ENCODE results near the gene CCDC170. TPM values are rescaled to one million over a fixed set of nuclear protein-coding genes. Genes with fewer than 3 reads are reported as not detected.

CCDC170 gene
- total and polyA plus RNA-seq, 2 of the 8 experiments (the other 6 are each of a cell fraction or from before 2014, with no cell fraction given): 0.06 to 0.09 TPM

DNA sequence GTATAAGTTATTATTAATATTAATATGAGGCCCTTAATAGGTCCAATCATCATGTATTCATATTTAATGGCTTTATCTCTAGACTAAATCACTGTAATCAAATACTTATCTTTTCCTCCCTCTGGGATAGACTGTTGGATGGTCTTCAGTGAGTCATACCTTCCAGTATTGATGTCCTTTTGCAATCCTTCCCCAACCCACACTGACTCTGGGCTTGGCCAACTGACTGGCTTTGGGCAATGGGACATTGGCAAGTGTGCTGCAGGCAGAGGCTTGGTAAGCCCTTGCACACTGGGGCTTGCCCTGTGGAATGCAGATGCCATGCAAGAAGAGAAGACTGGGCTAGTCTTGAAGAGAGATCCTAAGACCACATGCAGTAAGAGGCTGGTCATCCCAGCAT lies 136.6 kb downstream of the CCDC170 start (continued):
- TF ChIP-seq EZH2 (IDR thresholded peaks at IDR 0.05; ENCODE audit: low read depth, low read length, severe bottlenecking): no peak
- TF ChIP-seq, protein P1, sequence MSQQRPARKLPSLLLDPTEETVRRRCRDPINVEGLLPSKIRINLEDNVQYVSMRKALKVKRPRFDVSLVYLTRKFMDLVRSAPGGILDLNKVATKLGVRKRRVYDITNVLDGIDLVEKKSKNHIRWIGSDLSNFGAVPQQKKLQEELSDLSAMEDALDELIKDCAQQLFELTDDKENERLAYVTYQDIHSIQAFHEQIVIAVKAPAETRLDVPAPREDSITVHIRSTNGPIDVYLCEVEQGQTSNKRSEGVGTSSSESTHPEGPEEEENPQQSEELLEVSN (IDR thresholded peaks at IDR 0.05): no peak
